Stomach (tissue), 9 donors: ENCODE data around the gene CDC5L. TPM values are rescaled to one million over a fixed set of nuclear protein-coding genes. Genes with fewer than 3 reads are reported as not detected.

Source experiments
- DNase-seq, 2 donors: peaks; one replicate each; pipeline versions ENCODE4 v3.0.0 to v3.0.0-alpha.2; 2013 to 2019
- H3K27ac ChIP-seq, 5 donors: fragments of 200-600 bp in 4 of 5; sonication (generic) in 4 of 5; one replicate each; pipeline ENCODE4 v1.5.1; 2013 to 2019; ENCODE audit warnings: mild to moderate bottlenecking in 1 of 5, moderate library complexity in 1 of 5
- H3K27me3 ChIP-seq, 3 donors: fragments of 200-600 bp; sonication (generic); one replicate each; pipeline ENCODE4 v1.5.1; 2017 to 2019; ENCODE audit warnings: mixed run types in 1 of 3
- H3K36me3 ChIP-seq, 4 donors: fragments of 200-600 bp; sonication (generic); 1 replicate in 3 of 4; 2 replicates in 1 of 4; pipeline ENCODE4 v1.5.1; 2016 to 2019
- H3K4me1 ChIP-seq, 4 donors: fragments of 200-600 bp; sonication (generic); one replicate each; pipeline ENCODE4 v1.5.1; 2016 to 2019
- H3K4me3 ChIP-seq, 4 donors: fragments of 200-600 bp; sonication (generic) in 3 of 4; one replicate each; pipeline ENCODE4 v1.5.1; 2016 to 2019; ENCODE audit warnings: mild to moderate bottlenecking in 1 of 4
- H3K9me3 ChIP-seq, 4 donors: fragments of 200-600 bp; sonication (generic); one replicate each; pipeline ENCODE4 v1.5.1; 2016 to 2019
- CTCF ChIP-seq, 7 experiments: fragments of 450-650 bp in 4 of 7; fragments of 200-600 bp in 3 of 7; sonication (generic) in 3 of 7; IDR thresholded peaks; one replicate each; pipeline ENCODE4 v1.5.1; 2016 to 2019; ENCODE audit warnings: antibody characterized with exemption in 7 of 7, control low read depth in 2 of 7, mild to moderate bottlenecking in 1 of 7
- EP300 ChIP-seq: sonication (generic); formaldehyde crosslinking; IDR thresholded peaks from one replicate; pipeline ENCODE4 v1.6.1; 2017; ENCODE audit warnings: antibody characterized with exemption
- POLR2A ChIP-seq, 4 donors: fragments of 450-650 bp; IDR thresholded peaks; one replicate each; pipeline ENCODE4 v1.6.1; 2016; ENCODE audit warnings: antibody characterized with exemption in 4 of 4, control low read depth in 2 of 4, mild to moderate bottlenecking in 1 of 4, moderate library complexity in 1 of 4
- POLR2AphosphoS5 ChIP-seq, 3 donors: sonication (generic); formaldehyde crosslinking; IDR thresholded peaks; one replicate each; pipeline ENCODE4 v1.6.1; 2016; ENCODE audit warnings: antibody characterized with exemption in 3 of 3
- WGBS, 5 donors: extraction: QIAGEN DNeasy Blood & Tissue Kit in 3 of 5; methylation state at CpG; one replicate each; pipeline versions ENCODE4 v1.1.5 to v1.1.7; 2013 to 2018; 5-methylcytosine and 5-hydroxymethylcytosine counted together
- intact Hi-C: fragments of 100-400 bp; cut with DNase I; formaldehyde crosslinking; loops from one replicate; pipeline ENCODE4 v1.15.1; 2023; ENCODE audit warnings: low total_unique reads
- polyA plus RNA-seq, 3 donors: library from polyadenylated mRNA; stranded (reverse); fragments of 200-250 nt; gene quantifications; one replicate each; pipeline ENCODE4 v1.2.3, GENCODE V29; 2013
- total RNA-seq, 5 donors: library from RNA; depleted of rRNA; stranded (reverse); fragments of >200 nt; gene quantifications; one replicate each; pipeline versions ENCODE4 v1.1.0 to v1.2.3, GENCODE V29; 2014 to 2016
- donor health status: healthy with polysubstance abuse.
- donor health status: Bipolar disorder and iron deficiency.
- donor health status: healthy.

CDC5L gene
- total and polyA plus RNA-seq, 8 donors = 4.9 to 29.2 (median 8.2) TPM

- Histone ChIP-seq H3K27ac (no peak overlapping the region), H3K4me3 (no peak overlapping the region), H3K27me3 (no peaks in the 10 kb centered on the region), H3K4me1 (peaks cover 11 to 17% (median 14%) of the 10 kb centered on the region in 4 donors), H3K36me3 (no peaks in the 10 kb centered on the region), H3K9me3 (no peaks in the 10 kb centered on the region)
- 92 to 100% (median 97%) methylated on average over 2 to 6 of the region's 6 CpGs for WGBS, 5 donors
- intact Hi-C loops = no loop called here
- TF ChIP-seq CTCF (IDR thresholded peaks at IDR 0.05) = no peak
- TF ChIP-seq EP300 = no peak
- TF ChIP-seq POLR2AphosphoS5 (IDR thresholded peaks at IDR 0.05) = no peak
- no peak for TF ChIP-seq POLR2A (IDR thresholded peaks at IDR 0.05)
- no peak for DNase-seq
Measured at GRCh38 chr6:44458551-44458950, 71.0 kb downstream of the CDC5L start.

- no peak for TF ChIP-seq CTCF (IDR thresholded peaks at IDR 0.05)
- no peak for TF ChIP-seq EP300
- no peak for TF ChIP-seq POLR2A (IDR thresholded peaks at IDR 0.05)
- no peak for TF ChIP-seq POLR2AphosphoS5 (IDR thresholded peaks at IDR 0.05)
- no peak for DNase-seq
- Histone ChIP-seq H3K27ac (no peak overlapping the region), H3K36me3 (no peaks in the 10 kb centered on the region), H3K4me3 (no peak overlapping the region), H3K4me1 (peaks cover 2 to 7% (median 3%) of the 10 kb centered on the region in 4 donors), H3K27me3 (no peaks in the 10 kb centered on the region), H3K9me3 (no peaks in the 10 kb centered on the region)
- 88 to 90% (median 89%) methylated on average over 15 of the region's 15 CpGs for WGBS, 5 donors
- intact Hi-C loops = no loop called here
Measured at GRCh38 chr6:44462335-44462734, 74.8 kb downstream of the CDC5L start.

GRCh38 chr6:44462797-44463727 lies 75.6 kb downstream of the CDC5L start:
- TF ChIP-seq CTCF (IDR thresholded peaks at IDR 0.05) (no peak), POLR2A (IDR thresholded peaks at IDR 0.05) (no peak), EP300 (no peak), POLR2AphosphoS5 (IDR thresholded peaks at IDR 0.05) (no peak)
- 87 to 94% (median 89%) methylated on average over 13 of the region's 13 CpGs for WGBS, 5 donors
- Histone ChIP-seq H3K9me3 (no peaks in the 10 kb centered on the region), H3K4me1 (no peaks in the 10 kb centered on the region), H3K4me3 (no peak overlapping the region), H3K36me3 (no peaks in the 10 kb centered on the region), H3K27me3 (no peaks in the 10 kb centered on the region), H3K27ac (no peak overlapping the region)
- intact Hi-C loops = no loop called here
- no peak for DNase-seq

- TF ChIP-seq POLR2AphosphoS5 (IDR thresholded peaks at IDR 0.05) (no peak), EP300 (no peak), CTCF (IDR thresholded peaks at IDR 0.05) (no peak), POLR2A (IDR thresholded peaks at IDR 0.05) (no peak)
- no peaks in the 10 kb centered on the region for H3K9me3 ChIP-seq
- intact Hi-C loops = no loop called here
- no peaks in the 10 kb centered on the region for H3K36me3 ChIP-seq
- H3K27ac ChIP-seq = no peak overlapping the region
- no peaks in the 10 kb centered on the region for H3K4me1 ChIP-seq
- WGBS, 5 donors = 88 to 97% (median 93%) methylated on average over 11 of the region's 11 CpGs
- DNase-seq = no peak
- H3K27me3 ChIP-seq = no peaks in the 10 kb centered on the region
- H3K4me3 ChIP-seq = no peak overlapping the region
Measured at GRCh38 chr6:44463728-44464450, 76.4 kb downstream of the CDC5L start.
